Tibial artery (tissue), 4 donors: ENCODE data around the gene UBA52.

Experiments
- DNase-seq, 2 donors: peaks; one replicate each; pipeline ENCODE4 v3.0.0-alpha.2; 2019
- H3K27ac ChIP-seq, 2 donors: fragments of 200-600 bp; sonication (generic) in 1 of 2; 1 replicate in 1 of 2; 2 replicates in 1 of 2; pipeline ENCODE4 v1.5.1; 2018 to 2019; ENCODE audit warnings: mild to moderate bottlenecking in 1 of 2
- H3K27me3 ChIP-seq, 2 donors: fragments of 200-600 bp; sonication (generic) in 1 of 2; one replicate each; pipeline versions ENCODE4 v1.5.1 to v1.6.0; 2016 to 2019
- H3K36me3 ChIP-seq, 3 donors: fragments of 200-600 bp; sonication (generic) in 2 of 3; one replicate each; pipeline ENCODE4 v1.5.1; 2016 to 2019; ENCODE audit warnings: mild to moderate bottlenecking in 2 of 3
- H3K4me1 ChIP-seq, 4 donors: fragments of 200-600 bp; sonication (generic) in 2 of 4; 1 replicate in 3 of 4; 2 replicates in 1 of 4; pipeline ENCODE4 v1.5.1; 2016 to 2019
- H3K4me3 ChIP-seq, 2 donors: fragments of 200-600 bp; sonication (generic) in 1 of 2; 1 replicate in 1 of 2; 2 replicates in 1 of 2; pipeline ENCODE4 v1.5.1; 2018 to 2019; ENCODE audit warnings: mild to moderate bottlenecking in 2 of 2
- H3K9me3 ChIP-seq, 3 donors: fragments of 200-600 bp; sonication (generic) in 1 of 3; one replicate each; pipeline ENCODE4 v1.5.1; 2016 to 2019
- intact Hi-C: fragments of 100-400 bp; cut with DNase I; formaldehyde crosslinking; loops from one replicate; pipeline ENCODE4 v1.15.0; 2023; ENCODE audit warnings: low total_unique reads
- TF ChIP-seq, protein P1 (sequence below), 2 experiments: fragments of 200-600 bp in 1 of 2; fragments of 450-650 bp in 1 of 2; IDR thresholded peaks; one replicate each; pipeline ENCODE4 v1.5.1; 2017 to 2019; ENCODE audit warnings: antibody characterized with exemption in 2 of 2, mild to moderate bottlenecking in 1 of 2, moderate library complexity in 1 of 2

The UBA52 gene

GRCh38 chr19:18557411-18558201 is 14.1 kb upstream of the UBA52 start, which contains the start of gene KXD1:
TSS of gene KXD1 (plus strand) at chr19:18557870. CDS start at chr19:18562057, 4,187 bp downstream.
- H3K27ac ChIP-seq: peak within 1 kb of the TSS; percentile 95 to 96
- no peaks in the 10 kb centered on the region for H3K9me3 ChIP-seq
- peak; percentile 98 to 99 for DNase-seq
- H3K27me3 ChIP-seq: no peaks in the 10 kb centered on the region
- TF ChIP-seq, protein P1, sequence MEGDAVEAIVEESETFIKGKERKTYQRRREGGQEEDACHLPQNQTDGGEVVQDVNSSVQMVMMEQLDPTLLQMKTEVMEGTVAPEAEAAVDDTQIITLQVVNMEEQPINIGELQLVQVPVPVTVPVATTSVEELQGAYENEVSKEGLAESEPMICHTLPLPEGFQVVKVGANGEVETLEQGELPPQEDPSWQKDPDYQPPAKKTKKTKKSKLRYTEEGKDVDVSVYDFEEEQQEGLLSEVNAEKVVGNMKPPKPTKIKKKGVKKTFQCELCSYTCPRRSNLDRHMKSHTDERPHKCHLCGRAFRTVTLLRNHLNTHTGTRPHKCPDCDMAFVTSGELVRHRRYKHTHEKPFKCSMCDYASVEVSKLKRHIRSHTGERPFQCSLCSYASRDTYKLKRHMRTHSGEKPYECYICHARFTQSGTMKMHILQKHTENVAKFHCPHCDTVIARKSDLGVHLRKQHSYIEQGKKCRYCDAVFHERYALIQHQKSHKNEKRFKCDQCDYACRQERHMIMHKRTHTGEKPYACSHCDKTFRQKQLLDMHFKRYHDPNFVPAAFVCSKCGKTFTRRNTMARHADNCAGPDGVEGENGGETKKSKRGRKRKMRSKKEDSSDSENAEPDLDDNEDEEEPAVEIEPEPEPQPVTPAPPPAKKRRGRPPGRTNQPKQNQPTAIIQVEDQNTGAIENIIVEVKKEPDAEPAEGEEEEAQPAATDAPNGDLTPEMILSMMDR (IDR thresholded peaks at IDR 0.05): no peak
- peaks cover 0 to 6% (median 0%) of the 10 kb centered on the region in 3 donors for H3K36me3 ChIP-seq
- H3K4me3 ChIP-seq: peak within 1 kb of the TSS; percentile 86 to 88
- intact Hi-C loops: no loop called here
- H3K4me1 ChIP-seq: peaks cover 0 to 44% (median 22%) of the 10 kb centered on the region in 4 donors

DNA sequence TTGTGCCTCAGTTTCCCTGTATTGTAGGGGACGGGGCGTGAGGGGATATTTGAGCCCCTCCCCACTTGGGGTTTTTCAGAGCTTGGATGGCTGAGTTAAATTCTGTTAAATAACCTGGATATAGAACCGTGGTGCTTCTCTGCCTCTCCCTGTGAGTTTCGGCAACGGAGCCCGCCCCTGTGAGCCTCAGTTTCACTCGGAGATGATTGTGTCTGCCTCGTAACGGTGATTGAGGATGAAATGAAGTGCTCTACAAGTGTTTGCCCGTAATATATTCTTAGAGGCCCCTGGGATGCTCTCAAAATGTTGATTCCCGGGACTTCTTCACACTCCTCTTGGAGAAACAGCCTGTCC is 13.5 kb upstream of the UBA52 start:
- peak overlapping the region; percentile 95 to 96 for H3K27ac ChIP-seq

DNA sequence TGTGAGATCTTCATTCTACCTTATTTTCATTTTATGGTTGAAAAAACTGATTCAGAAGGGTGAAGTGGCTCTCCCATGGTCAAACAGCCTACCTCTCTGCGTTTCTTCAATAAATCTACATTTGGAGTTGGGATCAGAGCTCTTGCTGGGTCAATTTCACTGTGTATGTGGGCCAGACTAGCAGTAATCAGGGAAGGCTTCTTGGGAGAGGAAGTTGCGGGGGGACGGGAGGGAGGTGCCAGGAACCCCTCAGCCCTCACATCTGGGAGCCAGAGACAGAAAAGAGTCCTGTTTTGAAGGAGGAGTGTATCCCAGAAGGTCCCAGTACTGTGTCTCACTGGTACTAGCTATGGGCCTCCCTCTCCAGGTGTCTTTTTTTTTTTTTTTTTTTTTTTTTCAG is 13.1 kb upstream of the UBA52 start:
- TF ChIP-seq, protein P1 (IDR thresholded peaks at IDR 0.05): no peak
- Histone ChIP-seq H3K27ac (peak overlapping the region; percentile 95 to 96), H3K4me3 (peak overlapping the region; percentile 86 to 88), H3K4me1 (peaks cover 0 to 52% (median 28%) of the 10 kb centered on the region in 4 donors), H3K27me3 (no peaks in the 10 kb centered on the region), H3K36me3 (peaks cover 4 to 15% (median 5%) of the 10 kb centered on the region in 3 donors), H3K9me3 (no peaks in the 10 kb centered on the region)
- intact Hi-C loops: no loop called here
- no peak for DNase-seq

More for the DNA sequence above, 13.5 kb upstream of the UBA52 start:
- TF ChIP-seq, protein P1 (IDR thresholded peaks at IDR 0.05): no peak
- DNase-seq: no peak
- H3K9me3 ChIP-seq: no peaks in the 10 kb centered on the region
- peak overlapping the region; percentile 86 to 88 for H3K4me3 ChIP-seq
- H3K36me3 ChIP-seq: peaks cover 0 to 11% (median 1%) of the 10 kb centered on the region in 3 donors
- intact Hi-C loops: no loop called here
- no peaks in the 10 kb centered on the region for H3K27me3 ChIP-seq
- peaks cover 0 to 49% (median 26%) of the 10 kb centered on the region in 4 donors for H3K4me1 ChIP-seq

GRCh38 chr19:18559685-18560084 is 12.0 kb upstream of the UBA52 start:
- H3K36me3 ChIP-seq: peaks cover 11 to 26% (median 15%) of the 10 kb centered on the region in 3 donors
- DNase-seq: no peak
- no peaks in the 10 kb centered on the region for H3K27me3 ChIP-seq
- TF ChIP-seq, protein P1 (IDR thresholded peaks at IDR 0.05): no peak
- H3K4me3 ChIP-seq: no peak overlapping the region
- H3K27ac ChIP-seq: peak overlapping the region; percentile 76 to 96
- H3K4me1 ChIP-seq: peaks cover 0 to 52% (median 29%) of the 10 kb centered on the region in 4 donors
- H3K9me3 ChIP-seq: no peaks in the 10 kb centered on the region
- intact Hi-C loops: no loop called here

DNA sequence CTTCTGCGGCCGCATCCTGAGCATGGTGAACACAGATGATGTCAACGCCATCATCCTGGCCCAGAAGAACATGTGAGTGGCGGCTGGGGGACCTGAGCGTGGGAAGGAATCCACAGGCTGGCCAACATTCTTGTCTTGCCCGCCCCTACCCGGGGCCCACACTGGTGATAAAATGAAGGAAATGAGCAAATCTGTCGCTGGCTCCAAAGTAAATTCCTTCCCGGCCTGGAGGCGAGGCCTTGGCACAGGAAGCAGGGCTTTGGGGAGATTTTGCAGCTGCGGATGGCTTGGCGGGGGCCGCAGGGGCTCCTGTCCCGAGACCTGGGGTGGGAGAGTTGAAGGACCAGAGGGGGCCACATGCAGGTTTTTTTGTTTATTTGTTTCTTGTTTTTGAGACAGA is 9.6 kb upstream of the UBA52 start:
- Histone ChIP-seq H3K9me3 (no peaks in the 10 kb centered on the region), H3K4me1 (peaks cover 0 to 52% (median 29%) of the 10 kb centered on the region in 4 donors), H3K36me3 (peaks cover 33 to 50% (median 39%) of the 10 kb centered on the region in 3 donors), H3K27ac (peak overlapping the region; percentile 76 to 96), H3K4me3 (peak overlapping the region in 1 of 2 donors; percentile 0), H3K27me3 (no peaks in the 10 kb centered on the region)
- peak; percentile 69 to 85 for DNase-seq
- TF ChIP-seq, protein P1 (IDR thresholded peaks at IDR 0.05): no peak
- intact Hi-C loops: no loop called here
